ENCODE measurements around the gene SLC17A7.
A peak's percentile ranks its signal among the peaks of the same experiment; 100 is the strongest.
"Not testable (repeated sequence)": the region's sequence is repeated elsewhere in the genome, so short reads cannot be mapped to it uniquely, and the experiment has no call there.

SLC17A7 gene

DNA sequence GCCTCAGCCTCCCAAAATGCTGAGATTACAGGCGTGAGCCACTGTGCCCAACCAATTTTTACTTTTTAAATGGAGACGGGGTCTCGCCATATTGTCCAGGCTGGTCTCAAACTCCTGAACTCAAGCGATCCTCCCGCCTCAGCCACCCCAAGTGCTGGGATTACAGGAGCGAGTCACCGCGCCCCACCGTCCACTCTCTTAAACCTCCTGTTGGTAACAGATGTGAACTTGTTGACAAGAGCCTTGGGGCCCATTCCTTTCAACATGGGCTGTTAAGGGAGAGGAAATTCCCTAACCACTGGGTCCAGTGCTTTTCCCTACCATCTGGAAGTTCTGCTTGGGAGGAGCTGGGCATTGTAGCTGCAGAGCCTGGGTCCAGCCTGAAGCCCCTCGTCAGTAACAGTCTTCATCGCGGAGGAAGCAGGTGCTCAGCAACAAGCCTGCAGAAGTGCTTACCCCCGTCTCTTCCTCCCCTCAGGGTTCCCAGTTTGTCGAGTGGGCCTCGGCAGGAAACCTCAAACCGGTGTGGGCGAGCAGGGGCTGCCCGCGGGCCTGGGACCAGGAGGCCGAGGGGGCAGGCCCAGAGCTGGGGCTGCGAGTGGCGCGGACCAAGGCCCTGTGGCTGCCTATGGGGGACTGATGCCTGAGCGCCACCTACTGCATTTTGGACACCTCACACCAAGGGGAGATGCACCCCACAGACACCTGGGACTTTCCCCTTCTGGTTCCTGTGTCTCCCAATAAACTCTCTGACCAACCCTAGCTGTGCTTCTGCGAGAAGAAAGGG, 28.7 kb upstream of the SLC17A7 start:
- no peak for DNase-seq

DNA sequence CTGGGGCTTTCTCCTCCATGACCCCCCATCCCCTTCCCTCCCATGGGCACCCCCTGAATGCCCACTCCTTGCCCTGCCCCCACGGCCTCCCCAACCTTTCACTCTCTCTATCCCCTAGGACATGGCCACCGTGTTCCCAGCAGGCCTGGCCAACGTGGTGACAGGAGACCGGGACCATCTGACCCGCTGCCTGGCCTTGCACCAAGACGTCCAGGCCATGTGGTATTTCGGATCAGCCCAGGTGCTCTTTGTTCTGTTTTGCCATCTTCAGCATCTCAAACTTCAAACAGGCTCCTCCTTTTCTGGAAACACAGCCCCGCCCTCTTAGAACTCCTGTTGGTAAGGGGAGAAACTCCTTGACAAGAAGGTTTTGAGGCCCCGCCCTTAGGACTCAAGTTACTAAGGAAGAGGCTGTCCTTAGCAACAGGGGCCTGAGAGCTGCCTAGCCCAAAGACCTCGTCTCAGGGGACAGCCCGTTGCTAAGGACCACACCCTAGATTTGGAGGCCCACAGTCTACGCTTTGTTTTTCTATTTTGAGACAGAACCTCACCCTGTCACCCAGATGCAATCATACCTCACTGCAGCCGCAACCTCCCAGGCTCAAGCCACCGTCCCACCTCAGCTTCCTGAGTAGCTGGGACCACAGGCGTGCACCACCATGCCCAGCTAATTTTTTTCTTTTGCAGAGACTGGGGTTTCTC, 27.6 kb upstream of the SLC17A7 start:
- DNase-seq = peak; percentile 99

DNA sequence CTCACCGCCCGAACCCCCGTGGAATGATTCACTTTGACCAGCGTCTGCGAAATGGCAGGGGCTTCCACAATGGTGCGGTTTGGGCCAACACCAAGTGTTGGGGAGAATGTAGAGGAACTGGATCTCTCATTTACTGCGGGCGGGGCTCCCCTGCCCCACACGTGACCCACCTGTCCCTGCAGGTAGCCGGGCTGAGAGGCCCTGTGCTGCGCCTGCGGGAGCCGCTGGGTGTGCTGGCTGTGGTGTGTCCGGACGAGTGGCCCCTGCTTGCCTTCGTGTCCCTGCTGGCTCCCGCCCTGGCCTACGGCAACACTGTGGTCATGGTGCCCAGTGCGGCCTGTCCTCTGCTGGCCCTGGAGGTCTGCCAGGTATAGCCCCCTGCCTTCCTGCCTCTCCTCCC, 26.9 kb upstream of the SLC17A7 start:
- no peak for DNase-seq

DNA sequence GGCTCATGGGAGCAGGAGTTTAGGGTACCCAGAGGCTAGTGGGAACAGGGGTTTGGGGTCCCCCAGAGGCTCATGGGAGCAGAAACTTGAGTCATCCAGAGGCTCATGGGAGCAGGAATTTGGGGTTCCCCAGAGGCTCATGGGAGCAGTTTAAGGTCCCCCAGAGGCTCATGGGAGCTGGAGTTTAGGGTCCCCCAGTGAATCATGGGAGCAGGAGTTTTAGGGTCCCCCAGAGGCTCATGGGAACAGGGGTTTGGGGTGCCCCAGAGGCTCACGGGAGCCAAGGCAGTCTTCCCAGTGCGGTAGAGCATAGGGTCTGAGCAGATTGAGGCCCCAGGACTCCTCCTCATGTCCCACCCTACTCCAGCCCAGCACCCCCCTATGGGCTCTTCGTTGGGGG, 24.0 kb upstream of the SLC17A7 start:
- DNase-seq = no peak

DNA sequence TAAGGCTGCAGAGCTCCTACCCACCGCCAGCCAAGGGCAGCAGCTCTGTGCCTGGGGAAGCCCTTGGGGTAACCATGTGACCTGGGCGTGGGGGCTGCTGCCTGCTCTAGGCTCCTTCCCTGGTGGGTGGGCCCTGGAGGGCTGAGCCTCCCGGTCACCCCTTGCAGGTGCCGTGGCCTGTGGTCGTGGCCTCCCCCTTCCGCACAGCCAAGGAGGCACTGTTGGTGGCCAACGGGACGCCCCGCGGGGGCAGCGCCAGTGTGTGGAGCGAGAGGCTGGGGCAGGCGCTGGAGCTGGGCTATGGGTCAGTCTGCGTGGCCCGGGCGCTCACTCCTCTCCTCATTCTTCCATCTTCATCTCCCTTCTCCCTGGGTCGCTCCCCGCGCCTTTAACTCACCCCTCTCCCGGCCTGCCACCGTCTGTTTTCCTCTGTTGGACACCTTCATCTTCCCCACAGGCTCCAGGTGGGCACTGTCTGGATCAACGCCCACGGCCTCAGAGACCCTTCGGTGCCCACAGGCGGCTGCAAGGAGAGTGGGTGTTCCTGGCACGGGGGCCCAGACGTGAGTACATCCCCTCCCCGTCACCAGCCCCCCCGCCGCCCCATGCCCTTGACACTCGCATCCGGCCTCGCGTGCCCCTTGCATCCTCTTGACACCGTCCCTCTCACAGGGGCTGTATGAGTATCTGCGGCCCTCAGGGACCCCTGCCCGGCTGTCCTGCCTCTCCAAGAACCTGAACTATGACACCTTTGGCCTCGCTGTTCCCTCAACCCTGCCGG, 22.8 kb upstream of the SLC17A7 start:
- no peak for DNase-seq

DNA sequence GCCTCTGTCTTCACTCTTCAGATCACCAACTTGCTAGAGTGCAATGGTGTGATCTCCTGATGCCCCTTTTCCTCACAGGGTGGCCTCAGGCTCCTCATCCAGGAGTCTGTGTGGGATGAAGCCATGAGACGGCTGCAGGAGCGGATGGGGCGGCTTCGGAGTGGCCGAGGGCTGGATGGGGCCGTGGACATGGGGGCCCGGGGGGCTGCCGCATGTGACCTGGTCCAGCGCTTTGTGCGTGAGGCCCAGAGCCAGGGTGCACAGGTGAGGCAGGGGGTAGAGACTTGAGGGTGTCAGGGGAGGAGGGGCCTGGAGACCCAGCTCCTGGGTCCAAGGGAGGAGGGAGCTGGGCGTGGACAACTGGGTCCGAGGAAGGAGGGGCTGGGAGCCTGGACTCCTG, 21.2 kb upstream of the SLC17A7 start:
- DNase-seq = no peak

DNA sequence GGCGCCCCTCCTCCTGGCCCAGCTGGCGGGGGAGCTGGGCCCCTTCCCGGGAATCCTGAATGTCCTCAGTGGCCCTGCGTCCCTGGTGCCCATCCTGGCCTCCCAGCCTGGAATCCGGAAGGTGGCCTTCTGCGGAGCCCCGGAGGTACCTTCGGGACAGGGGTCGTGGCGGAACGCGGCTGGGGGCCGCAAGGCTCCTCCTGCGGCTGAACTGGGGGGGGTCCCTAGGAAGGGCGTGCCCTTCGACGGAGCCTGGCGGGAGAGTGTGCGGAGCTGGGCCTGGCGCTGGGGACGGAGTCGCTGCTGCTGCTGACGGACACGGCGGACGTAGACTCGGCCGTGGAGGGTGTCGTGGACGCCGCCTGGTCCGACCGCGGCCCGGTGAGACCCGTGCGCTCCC, 20.3 kb upstream of the SLC17A7 start:
- DNase-seq = no peak

DNA sequence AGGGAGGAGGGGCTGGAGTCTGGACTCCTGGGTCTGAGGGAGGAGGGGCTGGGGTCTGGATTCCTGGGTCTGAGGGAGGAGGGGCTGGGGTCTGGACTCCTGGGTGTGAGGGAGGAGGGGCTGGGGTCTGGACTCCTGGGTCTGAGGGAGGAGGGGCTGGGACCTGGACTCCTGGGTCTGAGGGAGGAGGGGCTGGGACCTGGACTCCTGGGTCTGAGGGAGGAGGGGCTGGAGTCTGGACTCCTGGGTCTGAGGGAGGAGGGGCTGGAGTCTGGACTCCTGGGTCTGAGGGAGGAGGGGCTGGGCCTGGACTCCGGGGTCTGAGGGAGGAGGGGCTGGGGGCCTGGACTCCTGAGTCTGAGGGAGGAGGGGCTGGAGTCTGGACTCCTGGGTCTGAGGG, 19.8 kb upstream of the SLC17A7 start:
- not testable (repeated sequence) for DNase-seq

DNA sequence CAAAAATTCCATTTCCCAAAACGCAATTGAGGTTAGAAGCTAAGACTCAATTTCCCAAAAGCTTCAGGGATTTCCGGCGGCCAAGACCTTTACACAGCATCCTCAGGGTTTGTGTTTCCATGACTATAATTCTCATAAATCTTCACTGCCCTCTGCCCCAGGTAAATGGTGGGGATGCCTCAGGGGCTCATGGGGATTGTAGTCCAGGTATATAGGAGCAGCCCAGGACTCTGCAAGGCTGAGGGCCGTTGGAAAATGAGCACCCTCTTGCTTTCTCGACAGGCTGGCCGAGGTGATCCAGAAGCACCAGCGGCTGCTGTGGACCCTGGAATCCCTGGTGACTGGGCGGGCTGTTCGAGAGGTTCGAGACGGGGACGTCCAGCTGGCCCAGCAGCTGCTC, 18.1 kb upstream of the SLC17A7 start:
- DNase-seq = no peak

DNA sequence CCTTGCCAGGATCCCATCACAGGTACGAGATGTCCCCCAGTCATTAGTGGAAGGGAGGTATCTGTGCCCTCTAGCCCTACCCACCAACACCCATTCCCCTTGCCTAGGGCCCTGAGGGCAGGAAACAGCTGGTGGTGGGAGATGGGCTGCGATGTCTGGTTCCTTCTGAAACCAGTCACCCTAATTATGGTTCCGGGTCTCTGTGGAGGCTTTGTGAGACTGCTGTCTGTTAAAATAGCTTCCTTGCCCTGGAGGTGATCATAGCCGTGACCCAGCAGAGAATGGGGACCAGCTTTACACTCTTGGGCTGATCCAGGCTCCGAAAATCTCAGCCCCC, 17.2 kb upstream of the SLC17A7 start:
- no peak for DNase-seq

DNA sequence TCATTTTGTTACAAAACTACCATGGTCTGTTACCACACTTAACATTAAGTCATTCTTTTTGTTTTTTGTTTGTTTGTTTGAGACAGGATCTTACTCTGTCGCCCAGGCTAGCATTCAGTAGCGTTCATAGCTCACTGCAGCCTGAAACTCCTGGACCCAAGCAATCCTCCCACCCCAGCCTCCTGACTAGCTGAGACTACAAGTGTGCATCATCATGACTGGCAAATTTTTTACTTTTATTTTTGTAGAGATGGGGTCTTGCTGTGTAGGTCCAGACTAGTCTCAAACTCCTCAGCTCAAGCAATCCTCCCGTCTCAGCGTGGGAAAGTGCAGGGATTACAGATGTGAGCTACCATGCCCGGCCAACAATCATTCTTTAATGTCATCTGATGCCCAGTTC, 15.0 kb upstream of the SLC17A7 start:
- DNase-seq = no peak

DNA sequence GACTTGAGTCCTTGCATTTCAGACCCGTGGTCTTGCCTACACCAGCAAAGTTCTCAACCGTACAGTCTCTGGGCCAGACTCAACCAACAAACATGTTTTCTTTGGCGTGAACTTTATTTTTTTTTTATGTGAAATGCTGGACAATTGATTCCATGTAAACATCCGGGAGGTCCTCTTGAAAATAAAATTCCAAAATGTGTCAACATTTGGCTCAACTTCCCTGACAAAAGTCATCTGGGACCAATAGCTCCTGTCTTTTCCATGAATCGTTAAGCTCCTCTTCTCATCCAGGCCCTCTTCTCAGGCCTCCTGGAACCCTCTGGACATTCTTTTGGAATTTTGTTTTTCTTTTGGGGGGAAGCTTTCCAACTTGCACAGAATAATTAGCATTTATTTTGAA, 14.4 kb upstream of the SLC17A7 start:
- DNase-seq = no peak

DNA sequence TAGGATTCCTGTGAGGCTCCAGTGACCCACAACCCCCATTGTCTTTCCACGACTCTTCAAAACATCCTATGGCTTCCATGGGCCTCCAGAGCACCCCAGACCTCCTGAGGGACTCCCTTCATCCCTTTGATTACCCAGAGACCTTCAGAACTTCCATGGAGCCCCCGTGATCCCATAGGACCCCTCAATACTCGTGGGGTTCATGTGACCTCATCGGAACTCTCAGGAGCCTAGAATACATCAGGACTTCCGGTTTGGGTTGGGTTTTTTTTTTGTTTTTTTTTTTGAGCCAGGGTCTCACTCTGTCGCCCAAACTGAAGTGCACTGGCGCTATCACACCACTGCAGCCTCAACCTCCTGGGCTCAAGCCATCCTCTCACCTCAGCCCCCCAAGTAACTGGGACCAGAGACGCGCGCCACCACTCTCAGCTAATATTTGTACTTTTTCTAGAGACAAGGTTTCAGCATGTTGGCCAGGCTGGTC, 12.5 kb upstream of the SLC17A7 start:
- no peak for DNase-seq

DNA sequence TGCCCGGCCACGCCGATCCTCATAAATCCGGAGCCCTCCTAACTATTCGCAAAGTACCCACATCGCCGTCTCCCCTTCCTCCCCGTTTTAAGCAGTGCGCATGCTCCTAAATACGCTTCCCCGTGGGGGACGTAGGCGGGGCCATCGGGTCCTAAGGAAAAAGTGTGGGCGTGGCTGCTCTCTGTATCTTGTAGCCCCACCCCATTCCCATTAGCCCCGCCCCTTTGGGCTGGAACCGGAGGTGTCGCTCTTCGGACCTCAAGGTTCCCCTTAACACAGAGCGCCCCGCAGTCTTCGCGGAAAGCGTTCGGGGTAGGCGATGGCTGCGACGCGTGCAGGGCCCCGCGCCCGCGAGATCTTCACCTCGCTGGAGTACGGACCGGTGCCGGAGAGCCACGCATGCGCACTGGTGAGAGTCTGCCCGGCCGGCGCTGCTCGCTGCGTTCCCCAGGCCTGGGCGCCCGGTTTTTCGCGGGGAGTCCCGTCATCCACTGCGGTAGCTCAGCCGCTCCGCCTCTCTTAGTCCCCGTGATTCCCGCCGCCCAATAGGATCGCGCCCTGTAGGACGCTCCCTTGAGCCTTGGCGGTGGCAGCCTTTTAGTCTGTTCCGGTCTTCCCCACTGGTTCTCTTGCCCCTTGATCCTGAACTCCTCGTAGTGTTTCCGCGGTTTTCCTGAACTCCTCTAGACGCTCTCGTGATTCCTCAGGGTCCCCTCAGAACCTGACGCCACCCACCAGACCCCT, 11.9 kb upstream of the SLC17A7 start, which contains the start of gene ALDH16A1:
Gene ALDH16A1, plus strand, starts transcription at position 213 of the 744 bp plus-strand sequence. Its CDS starts 107 bp downstream, at position 320.
- DNase-seq = peak; percentile 99

DNA sequence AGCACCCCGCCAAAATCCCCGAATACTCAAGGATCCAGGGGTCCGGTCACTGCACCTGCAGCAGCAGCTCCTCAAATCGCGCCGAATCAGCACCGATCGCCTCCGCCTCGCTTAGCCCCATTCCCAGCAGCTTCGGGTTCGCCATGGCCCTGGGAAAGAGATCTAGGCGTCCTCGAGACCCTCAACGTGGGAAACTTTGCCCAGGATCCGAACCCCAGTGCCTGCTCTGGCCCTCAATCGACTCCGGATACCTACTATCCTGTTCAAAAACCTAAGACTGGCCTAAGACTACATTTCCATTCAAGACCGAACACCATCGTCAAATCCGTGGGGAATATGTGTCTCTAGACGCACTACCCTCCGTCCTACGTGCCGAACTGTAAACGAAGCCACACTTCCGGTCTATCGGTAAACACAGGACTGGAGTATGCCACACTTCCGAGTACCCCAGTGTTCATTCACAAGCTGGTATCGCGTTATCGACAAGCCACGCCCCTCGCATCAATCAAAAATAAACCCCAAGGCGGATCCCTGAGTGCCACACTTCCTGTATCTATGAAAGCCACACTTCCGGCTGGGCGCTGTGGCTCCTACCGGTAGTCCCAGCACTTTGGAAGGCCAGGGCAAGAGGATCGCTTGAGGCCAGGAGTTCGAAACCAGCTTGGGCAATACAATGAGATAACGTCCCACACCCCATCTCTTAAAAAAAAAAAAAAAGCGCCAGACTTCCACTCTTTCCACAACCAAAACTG, 10.3 kb upstream of the SLC17A7 start, which contains the start of gene PIH1D1:
Gene PIH1D1, minus strand, starts transcription at position 385 of the 752 bp plus-strand sequence. Its CDS starts 240 bp downstream, at position 145.
- peak; percentile 100 for DNase-seq

DNA sequence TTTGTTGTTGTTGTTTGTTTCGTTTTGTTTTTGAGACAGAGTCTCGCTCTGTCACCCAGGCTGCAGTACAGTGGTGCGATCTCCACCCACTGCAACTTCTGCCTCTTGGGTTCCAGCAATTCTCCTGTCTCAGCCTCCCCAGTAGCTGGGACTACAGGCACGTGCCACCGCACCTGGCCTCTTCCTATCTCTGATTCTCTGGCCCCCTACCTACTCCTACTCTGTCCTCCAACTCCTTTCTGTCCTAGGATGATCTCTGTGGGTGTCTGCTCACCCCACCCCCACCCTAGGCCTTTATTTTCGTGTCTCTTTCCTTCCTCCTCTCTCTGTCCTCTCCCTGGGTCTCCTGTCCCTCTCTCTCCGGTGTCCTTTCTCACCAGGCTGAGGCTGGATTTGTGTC, 9.1 kb upstream of the SLC17A7 start:
- DNase-seq = no peak

DNA sequence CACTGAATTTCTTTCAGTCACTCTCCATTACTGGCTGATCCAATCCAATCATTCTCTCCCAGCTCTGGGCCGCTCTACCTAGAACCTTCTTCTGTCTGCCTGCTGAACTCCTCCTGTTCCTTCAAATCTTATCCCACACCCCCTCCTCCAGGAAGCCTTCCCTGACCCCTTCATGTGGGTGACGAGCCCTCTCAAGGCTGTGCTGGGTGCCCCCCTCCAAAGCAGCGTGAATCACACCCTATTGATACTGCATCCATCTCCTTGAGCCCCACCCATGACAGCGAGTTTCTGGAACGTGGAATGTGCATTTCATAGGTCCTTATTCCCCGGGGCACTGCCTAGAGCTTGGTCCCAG, 7.1 kb upstream of the SLC17A7 start:
- no peak for DNase-seq

DNA sequence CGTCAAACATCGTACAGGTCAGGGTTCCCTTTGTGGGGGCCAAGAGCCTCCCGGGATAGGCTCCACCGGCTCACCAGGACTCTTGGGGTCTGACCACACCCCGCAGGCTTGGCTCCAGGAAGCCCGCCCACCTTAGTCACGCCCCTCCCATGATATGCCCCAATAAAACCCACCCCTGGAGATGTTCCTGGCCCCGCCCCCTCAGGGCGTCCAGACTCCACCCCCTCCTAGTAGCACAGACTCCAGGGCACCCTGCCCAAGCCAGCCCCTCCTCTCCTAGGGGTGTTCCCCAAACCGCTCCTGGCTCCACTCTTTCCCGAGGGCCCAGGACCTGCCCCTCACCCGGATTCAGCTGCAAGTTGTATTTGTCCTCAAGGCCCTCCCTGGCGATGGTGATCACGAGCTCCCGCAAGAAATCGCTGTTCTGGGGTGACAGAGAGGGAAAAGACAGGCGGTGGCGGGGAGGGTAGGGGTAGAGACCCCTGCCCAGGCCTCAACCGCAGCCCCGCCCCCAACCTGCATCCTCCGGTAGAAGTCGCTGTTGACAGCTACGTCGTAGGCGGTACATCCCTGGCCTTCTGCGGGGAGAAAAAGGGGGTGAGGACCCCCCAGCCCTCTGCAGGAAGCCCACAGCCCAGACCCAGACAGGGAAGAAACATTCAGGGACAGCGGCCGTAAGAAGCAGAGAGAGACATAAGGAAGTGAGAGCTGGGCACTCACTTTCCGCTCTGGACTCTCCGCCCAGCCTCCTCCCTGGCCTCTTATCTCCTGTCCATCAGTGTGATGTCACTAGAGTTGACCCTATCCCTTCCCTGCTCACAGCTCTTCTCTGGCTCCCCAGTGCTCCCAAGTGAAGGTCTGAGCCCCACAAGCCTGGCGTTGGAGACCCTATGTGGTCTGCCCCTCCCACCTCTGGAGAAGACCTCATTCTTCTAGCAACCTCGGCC, 6.4 kb upstream of the SLC17A7 start:
- peak; percentile 33 for DNase-seq

DNA sequence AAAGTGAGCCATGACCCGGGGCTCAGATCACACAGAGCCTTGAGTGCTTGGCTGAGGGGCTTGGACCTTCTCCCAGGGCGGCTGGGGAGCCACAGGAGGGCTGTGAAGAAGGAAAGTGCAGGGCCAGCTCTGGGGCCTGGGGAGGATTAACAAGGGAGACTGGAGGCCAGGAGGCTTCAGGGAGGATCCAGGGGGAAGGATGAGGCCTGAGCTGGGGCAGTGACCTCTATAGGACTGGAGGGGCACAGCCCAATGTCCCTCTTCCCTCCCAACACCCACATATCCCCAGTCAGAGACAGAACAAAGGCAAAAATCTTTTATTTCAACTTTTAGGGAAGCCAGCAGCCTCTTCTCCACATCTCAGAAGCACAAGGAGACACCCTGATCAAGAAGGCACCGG, 4.7 kb upstream of the SLC17A7 start:
- DNase-seq = no peak

DNA sequence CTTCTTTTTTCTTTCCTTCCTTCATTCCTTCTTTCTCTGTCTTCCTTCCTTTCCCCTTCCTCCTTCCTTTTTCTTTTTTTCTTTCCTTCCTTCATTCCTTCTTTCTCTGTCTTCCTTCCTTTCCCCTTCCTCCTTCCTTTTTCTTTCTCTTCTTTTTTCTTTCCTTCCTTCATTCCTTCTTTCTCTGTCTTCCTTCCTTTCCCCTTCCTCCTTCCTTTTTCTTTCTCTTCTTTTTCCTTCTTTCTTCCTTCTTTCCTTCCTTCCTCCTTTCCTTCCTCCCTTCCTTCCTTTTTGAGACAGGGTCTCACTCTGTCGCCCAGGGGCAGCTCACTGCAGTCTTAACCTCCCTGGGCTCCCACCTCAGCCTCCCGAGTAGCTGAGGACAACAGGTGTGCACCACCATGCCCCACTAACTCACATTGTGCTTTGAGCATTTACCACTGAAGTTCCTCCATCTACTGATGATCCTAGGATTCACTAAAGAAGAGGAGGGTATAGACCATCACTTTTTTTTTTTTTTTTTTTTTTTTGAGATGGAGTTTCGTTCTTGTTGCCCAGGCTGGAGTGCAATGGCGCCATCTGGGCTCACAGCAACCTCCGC, 2.9 kb upstream of the SLC17A7 start:
- not testable (repeated sequence) for DNase-seq

Measured in NCI-H1436 (cell line).